Measurements from ENCODE around the gene DDO. TPM values are rescaled to one million over a fixed set of nuclear protein-coding genes. Genes with fewer than 3 reads are reported as not detected.

DDO gene
- total and polyA plus RNA-seq, 9 of the 15 experiments (the other 6 are each of a cell fraction or from before 2014, with no cell fraction given) = not detected

DNA sequence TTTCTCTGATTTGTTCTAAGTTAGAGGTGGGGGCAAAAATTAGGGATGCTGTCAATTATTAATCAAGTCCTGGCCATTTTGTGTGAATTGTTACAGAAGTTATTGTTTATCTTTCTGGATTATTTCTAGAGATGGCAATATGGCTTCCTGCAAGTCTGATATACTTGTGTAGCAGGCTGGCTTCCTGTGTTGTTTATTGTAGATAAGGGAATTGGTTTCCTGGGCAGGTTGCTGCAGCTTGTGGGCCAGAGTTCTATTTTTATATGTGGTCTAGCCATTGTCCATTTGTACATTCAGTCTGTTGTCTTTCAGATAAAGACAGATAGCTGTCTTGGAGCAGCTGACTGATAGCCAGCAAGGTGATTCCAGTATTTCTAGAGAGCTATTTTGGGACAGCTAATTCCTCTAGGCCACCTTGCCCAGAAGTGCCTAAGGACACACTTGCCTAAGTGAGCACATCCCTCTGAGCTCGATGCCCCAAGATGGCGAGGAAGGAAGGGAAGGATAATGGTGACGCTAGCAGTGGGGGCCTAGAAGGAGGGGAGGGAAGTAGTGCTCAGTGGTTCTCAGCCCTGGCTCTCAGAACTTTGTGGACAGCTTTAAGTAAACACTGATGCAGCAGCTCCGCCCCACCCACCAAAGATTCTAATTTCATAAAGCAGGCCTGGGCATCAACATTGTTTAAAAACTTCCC lies 25.5 kb downstream of the DDO start (continued):
- TF ChIP-seq, protein P1, sequence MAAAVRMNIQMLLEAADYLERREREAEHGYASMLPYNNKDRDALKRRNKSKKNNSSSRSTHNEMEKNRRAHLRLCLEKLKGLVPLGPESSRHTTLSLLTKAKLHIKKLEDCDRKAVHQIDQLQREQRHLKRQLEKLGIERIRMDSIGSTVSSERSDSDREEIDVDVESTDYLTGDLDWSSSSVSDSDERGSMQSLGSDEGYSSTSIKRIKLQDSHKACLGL (CRISPR knock-in tag; IDR thresholded peaks at IDR 0.05; ENCODE audit: borderline replicate concordance, poor library complexity, severe bottlenecking) = no peak
- TF ChIP-seq ZNF282 (CRISPR knock-in tag; IDR thresholded peaks at IDR 0.05) (no peak), CBFA2T3 (IDR thresholded peaks at IDR 0.05) (peak; percentile 71), ZNF507 (tag; conservative IDR thresholded peaks at IDR 0.05) (no peak), TSC22D4 (tag; IDR thresholded peaks at IDR 0.05) (no peak), CREM (IDR thresholded peaks at IDR 0.05; ENCODE audit: low read depth) (no peak), FOXJ2 (tag; IDR thresholded peaks at IDR 0.05) (no peak), PRPF4 (IDR thresholded peaks at IDR 0.05; ENCODE audit: insufficient read depth, low read depth, low read length, poor library complexity, severe bottlenecking) (no peak), SOX6 (IDR thresholded peaks at IDR 0.05) (peak; percentile 75), ZNF76 (CRISPR knock-in tag; IDR thresholded peaks at IDR 0.05; ENCODE audit: borderline replicate concordance) (no peak), NR2C1 (IDR thresholded peaks at IDR 0.05) (no peak), NR2C1 (tag; IDR thresholded peaks at IDR 0.05) (no peak), MBD2 (IDR thresholded peaks at IDR 0.05; ENCODE audit: borderline replicate concordance, low read depth) (no peak), U2AF2 (optimal IDR thresholded peaks at IDR 0.05; ENCODE audit: low read depth, low read length) (no peak), MIER1 (IDR thresholded peaks at IDR 0.05; ENCODE audit: low read depth) (no peak), HMG20A (CRISPR knock-in tag; conservative IDR thresholded peaks at IDR 0.05) (no peak), PTTG1 (tag; IDR thresholded peaks at IDR 0.05; ENCODE audit: low read depth) (no peak), TCF3 (CRISPR knock-in tag; IDR thresholded peaks at IDR 0.05) (peak; percentile 76), NEUROD1 (IDR thresholded peaks at IDR 0.05; ENCODE audit: borderline replicate concordance, low read depth, low read length, partially characterized antibody) (no peak), ZNF354B (CRISPR knock-in tag; IDR thresholded peaks at IDR 0.05) (no peak)
- TF ChIP-seq, protein P2, sequence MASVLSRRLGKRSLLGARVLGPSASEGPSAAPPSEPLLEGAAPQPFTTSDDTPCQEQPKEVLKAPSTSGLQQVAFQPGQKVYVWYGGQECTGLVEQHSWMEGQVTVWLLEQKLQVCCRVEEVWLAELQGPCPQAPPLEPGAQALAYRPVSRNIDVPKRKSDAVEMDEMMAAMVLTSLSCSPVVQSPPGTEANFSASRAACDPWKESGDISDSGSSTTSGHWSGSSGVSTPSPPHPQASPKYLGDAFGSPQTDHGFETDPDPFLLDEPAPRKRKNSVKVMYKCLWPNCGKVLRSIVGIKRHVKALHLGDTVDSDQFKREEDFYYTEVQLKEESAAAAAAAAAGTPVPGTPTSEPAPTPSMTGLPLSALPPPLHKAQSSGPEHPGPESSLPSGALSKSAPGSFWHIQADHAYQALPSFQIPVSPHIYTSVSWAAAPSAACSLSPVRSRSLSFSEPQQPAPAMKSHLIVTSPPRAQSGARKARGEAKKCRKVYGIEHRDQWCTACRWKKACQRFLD (CRISPR knock-in tag; IDR thresholded peaks at IDR 0.05) = no peak
- TF ChIP-seq, protein P3, sequence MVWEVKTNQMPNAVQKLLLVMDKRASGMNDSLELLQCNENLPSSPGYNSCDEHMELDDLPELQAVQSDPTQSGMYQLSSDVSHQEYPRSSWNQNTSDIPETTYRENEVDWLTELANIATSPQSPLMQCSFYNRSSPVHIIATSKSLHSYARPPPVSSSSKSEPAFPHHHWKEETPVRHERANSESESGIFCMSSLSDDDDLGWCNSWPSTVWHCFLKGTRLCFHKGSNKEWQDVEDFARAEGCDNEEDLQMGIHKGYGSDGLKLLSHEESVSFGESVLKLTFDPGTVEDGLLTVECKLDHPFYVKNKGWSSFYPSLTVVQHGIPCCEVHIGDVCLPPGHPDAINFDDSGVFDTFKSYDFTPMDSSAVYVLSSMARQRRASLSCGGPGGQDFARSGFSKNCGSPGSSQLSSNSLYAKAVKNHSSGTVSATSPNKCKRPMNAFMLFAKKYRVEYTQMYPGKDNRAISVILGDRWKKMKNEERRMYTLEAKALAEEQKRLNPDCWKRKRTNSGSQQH (CRISPR knock-in tag; IDR thresholded peaks at IDR 0.05) = no peak
- TF ChIP-seq, protein P4, sequence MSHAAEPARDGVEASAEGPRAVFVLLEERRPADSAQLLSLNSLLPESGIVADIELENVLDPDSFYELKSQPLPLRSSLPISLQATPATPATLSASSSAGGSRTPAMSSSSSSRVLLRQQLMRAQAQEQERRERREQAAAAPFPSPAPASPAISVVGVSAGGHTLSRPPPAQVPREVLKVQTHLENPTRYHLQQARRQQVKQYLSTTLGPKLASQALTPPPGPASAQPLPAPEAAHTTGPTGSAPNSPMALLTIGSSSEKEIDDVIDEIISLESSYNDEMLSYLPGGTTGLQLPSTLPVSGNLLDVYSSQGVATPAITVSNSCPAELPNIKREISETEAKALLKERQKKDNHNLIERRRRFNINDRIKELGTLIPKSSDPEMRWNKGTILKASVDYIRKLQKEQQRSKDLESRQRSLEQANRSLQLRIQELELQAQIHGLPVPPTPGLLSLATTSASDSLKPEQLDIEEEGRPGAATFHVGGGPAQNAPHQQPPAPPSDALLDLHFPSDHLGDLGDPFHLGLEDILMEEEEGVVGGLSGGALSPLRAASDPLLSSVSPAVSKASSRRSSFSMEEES (CRISPR knock-in tag; IDR thresholded peaks at IDR 0.05) = no peak
- TF ChIP-seq, protein P5, sequence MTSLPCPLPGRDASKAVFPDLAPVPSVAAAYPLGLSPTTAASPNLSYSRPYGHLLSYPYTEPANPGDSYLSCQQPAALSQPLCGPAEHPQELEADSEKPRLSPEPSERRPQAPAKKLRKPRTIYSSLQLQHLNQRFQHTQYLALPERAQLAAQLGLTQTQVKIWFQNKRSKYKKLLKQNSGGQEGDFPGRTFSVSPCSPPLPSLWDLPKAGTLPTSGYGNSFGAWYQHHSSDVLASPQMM (CRISPR knock-in tag; IDR thresholded peaks at IDR 0.05) = no peak
- TF ChIP-seq, protein P6, sequence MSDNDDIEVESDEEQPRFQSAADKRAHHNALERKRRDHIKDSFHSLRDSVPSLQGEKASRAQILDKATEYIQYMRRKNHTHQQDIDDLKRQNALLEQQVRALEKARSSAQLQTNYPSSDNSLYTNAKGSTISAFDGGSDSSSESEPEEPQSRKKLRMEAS (CRISPR knock-in tag; IDR thresholded peaks at IDR 0.05) = no peak
